CD4-positive, alpha-beta T cell treated with Interleukin-4 for 1 hour (primary cell): ENCODE results near the gene SLC20A1.
"Not testable (repeated sequence)": the region's sequence is repeated elsewhere in the genome, so short reads cannot be mapped to it uniquely, and the experiment has no call there.

Experiments
- DNase-seq, 2 donors: peaks; one replicate each; pipeline ENCODE4 v3.0.0-alpha.2; 2020 to 2022

The SLC20A1 gene, protein sequence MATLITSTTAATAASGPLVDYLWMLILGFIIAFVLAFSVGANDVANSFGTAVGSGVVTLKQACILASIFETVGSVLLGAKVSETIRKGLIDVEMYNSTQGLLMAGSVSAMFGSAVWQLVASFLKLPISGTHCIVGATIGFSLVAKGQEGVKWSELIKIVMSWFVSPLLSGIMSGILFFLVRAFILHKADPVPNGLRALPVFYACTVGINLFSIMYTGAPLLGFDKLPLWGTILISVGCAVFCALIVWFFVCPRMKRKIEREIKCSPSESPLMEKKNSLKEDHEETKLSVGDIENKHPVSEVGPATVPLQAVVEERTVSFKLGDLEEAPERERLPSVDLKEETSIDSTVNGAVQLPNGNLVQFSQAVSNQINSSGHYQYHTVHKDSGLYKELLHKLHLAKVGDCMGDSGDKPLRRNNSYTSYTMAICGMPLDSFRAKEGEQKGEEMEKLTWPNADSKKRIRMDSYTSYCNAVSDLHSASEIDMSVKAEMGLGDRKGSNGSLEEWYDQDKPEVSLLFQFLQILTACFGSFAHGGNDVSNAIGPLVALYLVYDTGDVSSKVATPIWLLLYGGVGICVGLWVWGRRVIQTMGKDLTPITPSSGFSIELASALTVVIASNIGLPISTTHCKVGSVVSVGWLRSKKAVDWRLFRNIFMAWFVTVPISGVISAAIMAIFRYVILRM

DNA sequence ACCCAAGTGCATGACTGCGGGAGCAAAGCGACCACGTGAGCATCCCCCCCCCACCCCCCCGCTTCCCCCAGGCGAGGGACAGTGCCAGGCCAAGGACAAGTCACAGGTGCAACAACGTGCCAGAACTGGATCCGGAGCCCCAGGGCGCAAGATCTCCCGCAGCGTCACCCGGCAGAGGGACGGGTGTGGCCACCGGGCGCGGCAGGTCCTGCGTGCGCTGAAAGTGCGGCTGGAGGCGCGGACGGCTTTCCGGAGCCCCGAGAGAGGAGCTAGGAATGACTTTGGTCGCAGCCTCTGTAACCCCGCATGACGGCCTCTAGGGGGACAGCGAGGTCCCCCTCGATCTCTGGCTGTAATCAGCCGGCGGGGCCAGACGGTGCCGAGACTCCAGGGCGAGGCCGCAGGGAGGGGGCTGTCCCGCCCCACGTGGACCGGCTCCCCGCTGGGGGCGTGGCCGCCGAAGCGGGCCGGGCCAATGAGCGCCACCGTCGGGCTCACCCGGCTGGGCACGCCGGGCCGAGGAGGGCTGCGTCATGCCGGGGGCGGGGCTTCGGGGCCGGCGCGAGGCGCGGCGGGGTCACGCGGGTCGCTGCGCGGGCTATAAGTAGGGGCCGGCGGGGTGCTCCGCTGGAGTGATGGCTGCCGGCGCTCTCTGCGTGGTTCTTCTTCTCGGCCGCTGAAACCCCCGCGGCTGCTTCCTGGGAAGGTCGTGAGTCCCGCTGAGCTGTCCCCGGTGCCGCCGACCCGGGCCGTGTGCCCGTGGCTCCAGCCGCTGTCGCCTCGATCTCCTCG, at the start of gene SLC20A1:
Gene SLC20A1, plus strand, starts transcription at position 630 of the 792 bp plus-strand sequence. CDS start 890 bp downstream, outside the sequence.
- DNase-seq = peak; percentile 97 to 98

DNA sequence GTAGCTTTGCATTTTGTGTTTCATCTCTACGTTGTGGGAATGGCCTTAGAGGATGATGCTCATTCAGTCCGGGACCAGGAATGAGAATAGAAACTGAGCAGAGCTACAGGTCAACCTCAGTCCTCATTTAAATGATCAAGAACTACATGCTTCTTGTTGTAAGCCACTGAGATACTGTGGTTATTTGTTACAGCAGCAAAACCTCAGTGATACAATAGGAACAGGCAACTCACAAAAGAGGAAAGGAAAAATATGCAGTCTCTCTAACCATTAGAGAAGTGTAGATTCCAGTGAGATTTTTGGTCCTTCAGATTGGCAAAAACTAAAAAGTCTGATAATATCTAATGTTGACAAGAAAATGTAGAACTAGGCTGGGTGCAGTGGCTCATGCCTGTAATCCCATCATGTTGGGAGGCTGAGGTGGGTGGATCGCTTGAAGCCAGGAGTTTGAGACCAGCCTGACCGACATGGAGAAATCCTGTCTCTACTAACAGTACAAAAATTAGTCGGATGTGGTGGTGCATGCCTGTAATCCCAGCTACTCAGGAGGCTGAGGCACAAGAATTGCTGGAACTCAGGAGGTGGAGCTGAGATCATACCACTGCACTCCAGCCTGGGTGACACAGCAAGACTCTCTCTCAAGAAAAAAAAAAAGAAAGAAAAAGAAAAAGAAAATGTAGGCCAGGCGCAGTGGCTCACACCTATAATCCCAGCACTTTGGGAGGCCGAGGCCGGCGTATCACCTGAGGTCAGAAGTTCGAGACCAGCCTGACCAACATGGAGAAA, 48.0 kb upstream of the SLC20A1 start:
- DNase-seq = no peak

DNA sequence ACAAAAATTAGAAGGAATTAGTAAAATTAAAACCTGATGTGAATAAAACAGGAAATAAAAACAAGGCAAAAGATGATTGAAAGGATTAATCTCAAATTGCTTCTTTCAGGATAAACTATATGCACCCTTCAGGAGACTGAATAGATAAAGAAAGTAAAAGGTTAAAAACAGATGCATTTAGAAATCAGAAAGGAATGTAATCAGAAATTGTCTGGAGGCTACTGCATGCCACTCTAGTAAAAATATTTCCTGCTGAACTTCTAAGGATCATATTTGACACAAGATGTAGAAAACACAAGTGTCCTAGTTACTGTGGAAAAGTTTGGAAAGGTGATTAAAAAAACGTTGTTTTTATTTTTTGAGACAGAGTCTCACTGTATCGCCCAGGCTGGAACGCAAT, 45.1 kb upstream of the SLC20A1 start:
- no peak for DNase-seq

DNA sequence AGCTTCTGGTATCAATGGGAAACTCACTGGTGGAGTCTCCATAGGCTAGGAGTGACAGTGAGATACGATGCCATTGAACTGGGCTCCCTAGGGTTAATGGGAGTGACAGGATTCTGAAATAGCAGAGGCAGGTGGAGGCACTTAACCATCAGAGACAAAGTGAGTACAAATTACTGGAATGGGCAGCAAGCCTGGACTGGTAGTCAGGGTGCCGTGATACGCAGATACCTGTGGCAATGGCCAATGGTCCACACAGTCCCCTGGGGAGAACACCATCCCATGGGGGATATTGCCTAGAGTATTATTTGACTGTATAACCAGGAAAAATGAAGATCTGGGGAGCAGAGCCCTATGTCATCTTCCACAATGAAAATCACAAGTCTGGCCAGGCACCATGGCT, 44.0 kb upstream of the SLC20A1 start:
- no peak for DNase-seq

DNA sequence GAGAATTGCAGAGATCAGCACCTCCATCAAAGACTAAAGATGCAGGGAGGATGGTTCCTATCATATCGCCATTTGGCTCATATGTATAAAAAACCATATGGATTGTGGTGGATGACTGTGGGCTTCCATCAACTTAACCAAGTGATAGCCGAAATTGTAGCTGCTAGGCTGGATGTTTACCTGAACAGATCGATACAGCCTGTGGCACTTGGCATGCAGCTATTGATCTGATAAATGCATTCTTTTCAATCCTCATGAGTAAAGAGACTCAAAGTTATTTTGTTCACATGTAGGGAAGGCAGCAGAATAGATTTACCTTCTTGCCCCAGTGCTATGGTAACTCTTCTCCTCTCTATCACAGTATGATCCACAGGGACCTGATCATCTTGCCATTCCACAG, 42.8 kb upstream of the SLC20A1 start:
- DNase-seq = no peak

DNA sequence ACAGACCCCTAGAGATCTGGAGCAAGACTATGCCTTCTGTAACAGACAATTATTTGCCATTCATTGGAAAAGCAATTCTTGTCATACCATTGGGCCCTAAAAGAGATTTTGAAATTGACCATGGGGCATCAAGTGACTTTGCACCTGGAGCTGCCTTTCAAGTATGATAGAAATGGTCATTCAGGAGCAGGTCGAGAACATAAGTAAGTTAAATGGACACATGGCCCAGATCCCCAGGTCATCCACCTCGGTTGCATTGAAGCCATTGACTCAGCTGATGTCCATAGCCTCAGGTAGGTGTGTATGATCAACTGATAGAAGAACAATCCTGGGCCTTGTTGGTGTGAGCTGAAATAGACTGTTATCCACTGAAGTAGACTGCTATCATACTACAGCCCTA, 42.0 kb upstream of the SLC20A1 start:
- no peak for DNase-seq

DNA sequence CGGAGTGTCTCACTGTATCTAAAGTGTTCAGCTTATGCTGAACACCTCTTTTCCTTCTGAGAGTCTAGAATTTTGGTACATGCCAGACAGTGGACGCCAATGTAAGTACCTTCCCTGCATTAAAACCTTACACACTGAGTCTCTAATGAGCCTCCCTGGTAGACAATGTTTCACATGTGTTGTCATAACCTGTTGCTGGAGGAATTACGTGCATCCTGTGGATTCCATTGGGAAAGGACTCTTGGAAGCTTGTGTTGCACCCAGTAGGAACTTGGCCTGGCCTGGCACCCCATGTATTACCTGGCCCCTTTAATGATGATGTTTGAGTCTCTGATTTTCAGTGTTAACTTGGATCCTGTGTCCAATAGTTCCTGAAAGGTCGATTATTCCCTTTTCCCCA, 40.8 kb upstream of the SLC20A1 start:
- DNase-seq = no peak

DNA sequence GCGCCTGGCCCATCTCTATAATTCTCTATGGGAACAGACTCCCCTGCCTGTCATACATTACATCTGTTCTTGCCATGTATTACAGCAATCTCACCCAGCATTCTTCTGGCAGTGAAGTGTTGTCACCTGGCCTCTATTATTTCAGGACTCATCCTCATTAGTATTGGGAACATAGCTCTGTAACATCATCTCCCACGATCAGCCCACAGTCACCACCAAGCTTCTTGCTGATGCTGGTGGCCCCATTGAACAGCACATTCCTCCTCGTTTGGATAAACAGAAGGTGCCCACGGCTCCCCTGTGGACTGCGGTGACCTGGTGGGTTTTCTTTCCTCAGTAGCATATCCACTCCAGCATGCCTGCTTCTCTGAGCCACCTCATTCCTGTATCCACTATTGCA, 39.8 kb upstream of the SLC20A1 start:
- no peak for DNase-seq

DNA sequence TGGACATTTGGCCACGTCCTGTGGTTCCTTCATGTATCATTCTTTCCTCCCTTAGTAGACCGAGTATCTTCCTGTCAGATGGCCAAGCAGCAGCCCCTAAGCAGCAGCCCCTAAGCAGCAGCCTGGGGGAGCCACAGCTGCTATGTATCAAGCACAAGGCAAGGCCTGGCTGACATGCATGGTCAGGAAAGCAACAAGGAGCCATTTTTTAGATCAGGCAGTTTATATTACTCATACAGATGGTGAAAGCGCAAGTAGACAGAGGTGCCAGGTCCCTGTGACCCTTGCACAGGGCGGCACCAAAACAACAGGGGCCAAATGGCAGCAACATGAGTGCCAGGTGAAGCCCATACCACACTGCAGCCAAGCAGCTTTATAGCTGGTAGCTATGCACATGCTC, 39.2 kb upstream of the SLC20A1 start:
- DNase-seq = no peak

DNA sequence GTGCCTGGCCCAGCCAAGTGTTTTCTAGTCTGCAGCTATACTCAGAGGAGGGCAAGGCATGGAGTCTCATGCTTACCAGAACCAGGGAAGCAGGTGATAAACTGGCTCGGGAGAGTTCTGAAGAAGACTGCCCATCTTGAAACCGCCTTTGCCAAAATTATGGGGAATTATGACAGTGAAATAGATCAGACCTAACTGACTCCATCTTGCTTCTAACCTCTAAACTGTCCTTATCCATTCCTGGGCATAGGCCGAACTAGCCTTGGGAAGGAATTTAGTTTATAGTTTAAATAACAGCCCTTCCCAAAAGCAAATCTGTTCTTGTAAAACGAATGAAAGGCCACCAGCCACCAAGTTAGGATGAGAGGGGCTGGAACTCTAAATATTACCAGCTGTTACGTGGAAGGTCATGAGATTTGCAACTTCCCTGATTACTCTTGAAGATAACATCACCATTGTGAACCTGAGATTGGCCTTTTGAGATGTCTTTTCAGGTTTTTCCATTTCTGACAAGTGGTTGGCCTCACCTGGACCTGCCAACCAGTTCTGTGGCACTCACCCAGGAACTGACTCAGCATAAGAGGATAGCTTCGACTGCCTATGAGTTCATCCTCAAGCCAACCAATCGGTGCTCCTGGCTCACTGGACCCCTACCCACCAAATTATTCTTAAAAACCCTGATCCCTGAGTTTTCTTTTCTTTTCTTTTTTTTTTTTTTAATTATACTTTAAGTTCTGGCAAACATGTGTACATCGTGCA, 37.9 kb upstream of the SLC20A1 start:
- no peak for DNase-seq

DNA sequence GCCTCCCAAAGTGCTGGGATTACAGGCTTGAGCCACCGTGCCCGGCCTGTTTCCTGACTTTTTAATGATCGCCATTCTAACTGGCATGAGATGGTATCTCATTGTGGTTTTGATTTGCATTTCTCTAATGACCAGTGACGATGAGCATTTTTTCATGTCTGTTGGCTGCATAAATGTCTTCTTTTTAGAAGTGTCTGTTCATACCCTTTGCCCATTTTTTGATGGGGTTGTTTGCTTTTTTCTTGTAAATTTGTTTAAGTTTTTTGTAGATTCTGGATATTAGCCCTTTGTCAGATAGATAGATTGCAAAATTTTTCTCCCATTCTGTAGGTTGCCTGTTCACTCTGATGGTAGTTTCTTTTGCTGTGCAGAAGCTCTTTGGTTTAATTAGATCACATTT, 36.4 kb upstream of the SLC20A1 start:
- not testable (repeated sequence) for DNase-seq

DNA sequence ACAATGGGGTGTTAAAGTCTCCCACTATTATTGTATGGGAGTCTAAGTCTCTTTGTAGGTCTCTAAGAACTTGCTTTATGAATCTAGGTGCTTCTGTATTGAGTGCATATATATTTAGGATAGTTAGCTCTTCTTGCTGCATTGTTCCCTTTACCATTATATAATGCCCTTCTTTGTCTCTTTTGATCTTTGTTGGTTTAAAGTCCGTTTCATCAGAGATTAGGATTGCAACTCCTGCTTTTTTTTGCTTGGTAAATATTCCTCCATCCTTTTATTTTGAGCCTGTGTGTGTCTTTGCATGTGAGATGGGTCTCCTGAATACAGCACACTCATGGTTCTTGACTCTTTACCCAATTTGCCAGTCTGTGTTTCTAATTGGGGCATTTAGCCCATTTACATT, 33.5 kb upstream of the SLC20A1 start:
- DNase-seq = not testable (repeated sequence)

DNA sequence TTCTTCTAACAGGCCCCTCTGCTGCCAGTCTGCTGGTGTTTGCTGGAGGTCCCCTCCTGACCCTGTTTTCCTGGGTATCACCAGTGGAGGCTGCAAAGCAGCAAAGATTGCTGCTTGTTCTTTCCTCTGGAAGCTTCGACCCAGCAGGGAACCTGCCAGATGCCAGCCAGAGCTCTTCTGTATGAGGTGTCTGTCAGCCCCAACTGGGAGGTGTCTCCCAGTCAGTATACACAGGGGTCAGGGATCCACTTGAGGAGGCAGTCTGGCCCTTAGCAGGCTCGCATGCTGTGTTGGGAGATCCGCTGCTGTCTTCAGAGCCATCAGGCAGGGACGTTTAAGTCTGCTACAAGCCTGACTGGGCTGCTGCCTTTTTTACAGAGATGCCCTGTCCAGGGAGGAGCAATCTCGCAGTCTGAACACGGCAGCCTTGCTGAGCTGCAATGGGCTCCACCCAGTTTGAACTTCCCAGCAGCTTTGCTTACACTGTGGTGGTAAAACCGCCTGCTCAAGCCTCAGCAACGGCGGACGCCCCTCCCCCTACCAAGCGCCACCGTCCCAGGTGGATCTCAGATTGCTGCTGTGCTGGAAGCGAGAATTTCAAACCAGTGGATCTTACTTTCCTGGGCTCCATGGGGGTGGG, 31.4 kb upstream of the SLC20A1 start:
- DNase-seq = no peak

DNA sequence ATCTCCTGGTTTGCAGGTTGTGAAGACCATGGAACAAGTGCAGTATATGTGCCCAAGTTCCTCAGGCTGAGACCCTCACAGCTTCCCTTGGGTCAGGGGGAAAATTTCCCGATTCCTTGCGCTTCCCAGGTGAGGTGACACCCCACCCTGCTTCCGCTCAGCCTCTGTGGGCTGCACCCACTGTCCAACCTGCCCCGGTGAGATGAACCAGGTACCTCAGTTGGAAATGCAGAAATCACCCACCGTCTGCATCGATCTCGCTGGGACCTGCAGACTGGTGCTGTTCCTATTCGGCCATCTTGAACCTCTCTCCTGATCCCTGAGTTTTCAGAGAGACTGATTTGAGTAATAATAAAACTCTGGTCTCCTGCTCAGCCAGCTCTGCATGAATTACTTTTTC, 30.7 kb upstream of the SLC20A1 start:
- DNase-seq = no peak

DNA sequence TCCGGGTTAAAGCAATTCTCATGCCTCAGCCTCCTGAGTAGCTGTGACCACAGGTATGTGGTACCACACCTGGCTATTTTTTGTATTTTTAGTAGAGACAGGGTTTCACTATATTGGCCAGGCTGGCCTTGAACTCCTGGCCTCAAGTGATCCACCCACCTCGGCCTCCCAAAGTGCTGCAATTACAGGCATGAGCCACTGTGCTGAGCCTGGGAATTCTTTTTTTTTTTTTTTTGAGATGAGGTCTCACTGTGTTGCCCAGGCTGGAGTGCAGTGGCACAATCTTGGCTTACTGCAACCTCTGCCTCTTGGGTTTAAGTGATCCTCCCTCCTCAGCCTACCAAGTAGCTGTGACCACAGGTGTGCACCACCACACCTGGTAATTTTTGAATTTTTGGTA, 29.9 kb upstream of the SLC20A1 start:
- DNase-seq = not testable (repeated sequence)

DNA sequence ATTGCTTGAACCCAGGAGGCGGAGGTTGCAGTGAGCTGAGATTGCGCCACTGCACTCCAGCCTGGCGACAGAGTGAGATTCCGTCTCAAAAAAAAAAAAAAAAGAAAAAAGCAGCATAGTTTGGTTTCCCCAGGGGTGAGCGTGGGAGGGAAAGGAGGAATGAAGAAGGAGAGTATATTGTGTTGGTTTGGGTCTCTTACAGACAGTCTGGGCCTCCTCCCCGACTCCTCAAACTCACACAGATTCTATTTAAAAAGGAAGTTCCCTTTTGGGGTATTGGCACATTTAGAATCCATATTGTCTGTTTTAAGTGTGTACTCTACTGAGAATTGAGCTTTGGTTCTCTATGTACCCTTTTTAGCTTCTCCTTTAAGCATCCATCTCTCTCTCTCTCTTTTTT, 27.4 kb upstream of the SLC20A1 start:
- no peak for DNase-seq

DNA sequence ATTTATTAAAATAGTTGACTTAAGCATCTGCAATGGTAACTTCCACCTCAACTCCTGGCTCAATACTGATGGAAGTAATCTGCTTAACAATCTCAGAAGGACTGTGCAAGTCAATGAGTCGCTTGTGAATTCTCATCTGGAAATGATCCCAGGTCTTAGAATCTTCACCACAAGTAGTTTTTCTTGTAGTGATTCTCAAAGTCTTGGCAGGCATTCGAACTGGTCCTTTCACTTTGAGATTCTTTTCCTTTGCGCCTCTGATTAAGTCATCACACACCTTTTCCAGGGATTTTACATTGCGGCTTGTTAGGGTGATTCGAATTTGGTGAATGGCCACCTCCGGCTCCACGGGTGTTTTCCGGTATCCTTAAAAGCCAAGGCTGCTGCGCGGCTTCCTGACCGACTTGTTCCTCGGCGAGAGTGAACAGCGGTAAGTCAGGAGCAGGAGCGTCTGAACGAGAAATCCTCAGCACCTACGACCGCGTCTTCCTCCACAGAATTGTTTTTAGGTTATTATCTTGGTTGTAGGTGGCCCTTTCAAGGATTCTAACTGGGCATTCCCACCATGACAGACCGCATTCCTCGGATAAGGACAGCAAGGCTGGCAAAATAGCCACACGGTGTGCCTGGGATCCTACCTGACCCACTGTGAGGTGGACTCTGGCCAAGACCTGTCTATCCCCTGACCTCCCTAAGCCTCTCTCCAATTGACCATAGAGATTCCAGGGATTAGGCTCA, 23.8 kb upstream of the SLC20A1 start:
- no peak for DNase-seq

DNA sequence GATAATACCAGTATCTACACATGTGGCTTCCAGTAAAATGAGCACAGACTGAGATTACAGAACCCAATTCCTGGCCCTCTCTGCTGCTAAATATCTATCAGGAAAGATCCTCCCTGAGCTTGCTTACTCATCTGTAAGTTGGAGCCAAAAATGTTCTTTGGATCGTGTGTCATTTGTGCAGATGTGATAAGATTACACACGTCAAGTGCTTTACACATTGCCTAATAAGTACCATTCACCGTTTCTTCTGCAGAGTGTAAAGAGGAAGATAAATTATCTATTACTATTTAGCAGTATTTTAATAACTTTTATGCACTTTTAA, 23.2 kb upstream of the SLC20A1 start:
- DNase-seq = no peak

DNA sequence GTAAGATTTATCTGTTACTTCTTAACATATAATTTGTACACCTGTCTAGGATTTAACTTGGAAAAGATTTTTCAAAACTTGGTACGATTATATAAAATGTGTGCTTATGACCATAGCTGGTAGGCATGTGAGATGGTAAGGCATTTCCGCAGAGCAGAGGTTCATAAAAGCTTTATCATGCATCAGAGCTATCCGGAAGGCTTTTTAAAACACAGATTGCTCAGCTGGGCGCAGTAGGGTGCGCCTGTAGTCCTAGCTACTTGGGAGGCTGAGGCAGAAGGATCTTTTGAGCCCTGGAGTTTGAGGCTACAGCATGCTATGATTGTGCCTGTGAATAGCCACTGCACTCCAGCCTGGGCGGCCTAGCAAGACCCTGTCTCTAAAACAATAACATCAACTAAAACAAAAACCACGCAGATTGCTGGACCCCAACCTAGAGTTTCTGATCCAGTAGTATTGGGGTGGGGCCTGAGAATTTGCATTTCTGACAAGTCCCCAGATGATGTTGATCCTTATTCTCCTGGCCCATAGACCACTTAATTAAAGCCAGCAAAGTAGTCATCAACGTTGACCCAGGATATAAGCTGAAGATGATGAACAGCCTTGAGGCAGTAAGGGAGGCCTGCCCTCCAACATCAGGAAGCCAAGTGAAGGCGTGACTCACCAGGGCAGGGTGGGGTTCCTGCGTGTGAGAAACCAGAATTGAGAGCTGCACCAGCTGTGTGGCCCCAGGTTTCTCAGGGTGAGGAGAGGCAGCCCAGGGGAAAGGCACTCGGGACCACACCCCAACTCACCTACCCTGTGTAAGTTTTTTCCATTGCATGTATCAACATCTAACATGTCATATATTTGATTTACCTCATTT, 21.6 kb upstream of the SLC20A1 start:
- peak; percentile 71 to 75 for DNase-seq
